NCI-H2227 treated with DMSO at 0.1 percent for 48 hours (cell line): ENCODE results near the gene LRCOL1.

ENCODE experiments used
- DNase-seq: peaks from one replicate; lab custom pipeline; 2025; lab: John Stamatoyannopoulos, UW

The LRCOL1 gene

DNA sequence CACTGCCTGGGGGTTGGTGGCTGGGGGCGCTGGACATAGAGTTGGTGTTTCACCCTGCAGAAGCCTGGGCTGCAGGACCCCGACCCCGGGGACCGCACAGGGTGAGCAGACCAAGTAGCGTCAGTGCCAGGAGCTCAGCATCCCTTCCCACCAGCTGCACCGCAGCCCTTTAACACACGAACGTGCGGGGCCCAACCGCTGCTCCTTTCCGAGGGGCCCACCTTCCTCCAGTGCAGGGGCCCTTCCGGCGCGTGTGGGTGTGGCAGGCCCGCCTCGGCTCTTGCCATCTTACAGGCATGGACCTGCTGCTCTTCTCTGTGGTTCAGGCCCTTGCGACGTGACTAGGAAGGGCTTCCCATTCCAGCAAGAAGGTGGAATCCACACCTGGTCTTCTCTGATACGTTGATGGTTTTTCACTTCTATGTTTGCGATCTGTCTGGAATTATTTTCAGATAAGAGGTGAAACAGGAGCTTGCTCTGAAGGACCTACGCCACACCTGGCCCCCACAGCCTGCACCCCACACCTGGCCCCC is 47.8 kb downstream of the LRCOL1 start:
- DNase-seq = no peak

- DNase-seq = no peak
Observed at GRCh38 chr12:132561427-132562156, 48.8 kb downstream of the LRCOL1 start.

- DNase-seq = peak; percentile 32
Observed at GRCh38 chr12:132560614-132561426, 49.6 kb downstream of the LRCOL1 start.

- DNase-seq = no peak
Observed at GRCh38 chr12:132560364-132560613, 50.1 kb downstream of the LRCOL1 start.

DNA sequence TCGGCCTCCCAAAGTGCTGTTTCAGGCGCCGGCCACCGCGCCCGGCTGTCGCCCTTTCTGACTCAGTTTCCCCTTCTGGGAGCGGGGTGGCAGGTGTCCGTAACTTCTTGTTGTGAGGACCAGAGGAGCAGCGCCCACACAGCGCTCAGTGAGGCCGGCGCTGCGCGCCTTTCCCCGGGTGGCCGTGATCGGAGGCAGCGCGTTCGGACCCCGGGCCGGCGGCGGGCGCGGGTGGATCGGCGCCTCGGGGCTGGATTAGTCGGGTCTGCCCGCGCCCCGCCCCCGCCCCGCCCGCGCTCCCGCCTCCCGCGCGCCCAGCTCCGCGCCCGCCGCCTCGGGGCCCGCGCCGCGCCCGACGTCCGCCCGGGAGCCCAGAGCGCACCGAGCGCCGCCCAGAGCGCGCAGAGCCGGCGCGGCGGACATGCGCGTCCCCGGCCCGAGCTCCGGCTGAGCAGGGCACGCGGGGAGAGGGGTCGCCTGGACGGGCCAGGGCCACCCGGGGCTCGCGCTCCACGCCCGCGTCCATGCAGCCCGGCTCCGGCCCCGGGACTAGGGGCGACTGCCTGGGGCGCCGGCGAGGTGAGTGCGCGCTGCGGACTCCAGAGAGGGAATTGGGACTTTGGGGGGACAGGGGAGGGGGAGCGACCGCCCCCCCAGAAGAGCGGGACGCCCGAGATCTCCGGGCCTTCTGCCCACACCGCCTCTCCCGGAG is 50.6 kb downstream of the LRCOL1 start:
- peak; percentile 20 for DNase-seq

- DNase-seq = no peak
Observed at GRCh38 chr12:132558861-132559623, 51.3 kb downstream of the LRCOL1 start.

- no peak for DNase-seq
Observed at GRCh38 chr12:132558042-132558856, 52.1 kb downstream of the LRCOL1 start.

DNA sequence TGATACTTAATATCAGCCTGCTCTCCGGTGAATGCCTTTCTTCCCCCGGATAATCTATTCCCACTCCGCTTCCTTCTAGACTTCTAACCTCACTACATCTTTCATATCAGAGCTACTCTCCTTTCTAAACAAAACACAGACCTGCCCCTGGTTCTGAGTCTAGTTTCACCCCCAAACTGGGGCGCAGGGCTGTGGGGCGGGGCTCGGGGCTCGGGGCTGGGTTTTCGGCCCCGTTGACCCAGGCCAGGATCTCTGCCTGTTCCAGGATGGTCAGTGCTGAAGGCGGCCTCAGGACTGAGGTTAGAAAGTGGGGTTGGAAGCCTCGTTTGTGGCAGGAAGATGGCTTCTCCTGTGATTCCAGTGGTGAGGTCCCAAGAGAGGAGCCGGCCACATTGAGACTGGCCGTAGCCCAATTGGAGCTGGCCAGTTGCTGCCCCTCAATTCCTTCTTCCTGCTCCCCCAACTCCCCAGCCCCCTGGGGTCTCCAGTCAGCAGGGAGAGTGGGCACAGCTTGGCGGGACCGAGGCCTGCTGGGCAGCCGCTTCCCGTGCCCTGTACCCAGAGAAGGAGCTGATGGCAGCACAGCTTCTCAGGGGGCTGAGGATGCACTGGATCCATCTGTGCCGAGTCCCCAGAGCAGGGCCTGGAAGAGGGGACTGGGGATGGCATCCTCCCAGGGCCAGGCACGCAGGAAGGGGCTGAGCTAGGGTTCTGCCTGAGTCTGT is 52.9 kb downstream of the LRCOL1 start:
- no peak for DNase-seq

DNA sequence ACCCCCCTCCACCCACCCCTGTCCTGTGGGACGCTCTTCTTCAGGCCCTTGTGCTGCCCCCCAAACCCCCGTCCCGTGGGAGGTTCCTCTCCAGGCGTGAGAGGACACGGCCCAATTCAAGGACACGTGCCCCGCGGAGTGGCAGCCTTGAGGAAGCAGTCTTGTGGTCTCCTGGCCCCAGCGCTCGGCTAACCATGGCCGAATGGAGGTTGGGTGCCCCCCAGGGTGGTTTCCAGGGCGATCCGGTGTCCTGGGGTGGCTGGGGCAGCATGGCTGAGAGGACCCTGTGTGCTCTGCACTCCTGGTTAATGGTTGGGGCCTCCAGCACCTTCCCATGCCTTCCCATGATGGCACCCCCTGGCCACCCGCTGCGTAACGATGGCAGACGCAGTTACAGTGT is 53.6 kb downstream of the LRCOL1 start:
- DNase-seq = no peak

DNA sequence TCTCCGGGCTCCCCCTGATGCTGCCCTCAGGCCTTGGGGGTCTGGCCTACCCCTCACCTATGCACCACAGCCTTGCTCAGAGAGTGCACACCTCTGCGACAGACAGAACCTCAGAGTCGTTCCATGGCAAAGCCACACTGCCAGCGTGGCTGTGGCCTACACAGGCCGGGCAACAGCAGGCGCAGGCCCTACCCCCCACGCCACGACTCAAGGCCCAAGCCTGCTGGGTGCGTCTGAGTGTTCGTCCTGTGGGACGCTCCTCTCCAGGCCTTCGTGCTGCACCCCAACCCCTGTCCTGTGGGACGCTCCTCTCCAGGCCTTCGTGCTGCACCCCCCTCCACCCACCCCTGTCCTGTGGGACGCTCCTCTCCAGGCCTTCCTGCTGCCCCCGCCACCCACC is 54.2 kb downstream of the LRCOL1 start:
- DNase-seq = no peak

GRCh38 chr12:132555686-132556085 is 54.7 kb downstream of the LRCOL1 start:
- DNase-seq = no peak

- DNase-seq = no peak
Observed at GRCh38 chr12:132554845-132555630, 55.3 kb downstream of the LRCOL1 start.
